OCI-LY1 (cell line): ENCODE results near the gene RGL4.

ENCODE experiments used
- CTCF ChIP-seq: fragments of 200-600 bp; sonication (generic), shearing (Covaris generic); IDR thresholded peaks from 2 replicates; pipeline ENCODE4 v1.5.1; 2017; ENCODE audit warnings: mild to moderate bottlenecking, antibody characterized with exemption, low read length, moderate library complexity, mixed read lengths
- EZH2 ChIP-seq: fragments of 200-600 bp; sonication (generic), shearing (Covaris generic); IDR thresholded peaks from 2 replicates; pipeline ENCODE4 v1.8.0; 2017; ENCODE audit warnings: borderline replicate concordance, mixed run types, mild to moderate bottlenecking, antibody characterized with exemption, low read length, moderate library complexity, mixed read lengths

GRCh38 chr22:23708270-23708669 is 17.5 kb downstream of the RGL4 start:
- TF ChIP-seq CTCF (no peak), EZH2 (no peak)
